ENCODE results near the gene TRPM3.

DNA sequence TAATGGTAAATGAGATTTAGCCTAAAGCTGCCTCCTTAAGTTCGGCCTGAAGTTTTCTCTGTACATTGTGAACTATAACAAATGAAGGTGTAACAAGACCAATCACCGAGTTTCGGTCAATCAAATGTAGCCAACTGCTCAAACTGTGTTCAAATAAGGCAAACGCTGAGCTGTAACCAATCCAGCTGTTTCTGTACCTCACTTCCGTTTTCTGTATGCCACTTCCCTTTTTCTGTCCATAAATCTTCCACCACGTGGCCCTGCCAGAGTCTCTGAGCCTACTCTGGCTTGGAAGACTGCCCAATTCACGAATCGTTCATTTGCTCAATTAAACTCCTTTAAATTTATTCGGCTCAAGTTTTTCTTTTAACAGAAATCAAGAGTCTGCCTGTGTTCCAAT is 513.5 kb downstream of the TRPM3 start:
- TF ChIP-seq CTCF (IDR thresholded peaks at IDR 0.05), result no peak
- no peak for TF ChIP-seq EZH2 (IDR thresholded peaks at IDR 0.05; ENCODE audit: borderline replicate concordance, insufficient read depth, low read depth, low read length, poor library complexity, severe bottlenecking)
